HEK293 (cell line): ENCODE measurements around the gene PPP4C.
A peak's percentile ranks its signal among the peaks of the same experiment; 100 is the strongest.

Experiments used
- CTCF ChIA-PET: fragments of 350-600 bp; formaldehyde crosslinking; extraction: SDS; loops from one replicate; lab custom pipeline; 2021; ENCODE audit warnings: antibody characterized with exemption; lab: Yijun Ruan, JAX
- POLR2A ChIA-PET: fragments of 300-600 bp; formaldehyde crosslinking; extraction: SDS; loops from one replicate; lab custom pipeline; 2020; ENCODE audit warnings: antibody characterized with exemption, inconsistent platforms; lab: Yijun Ruan, JAX
- H3K27ac ChIP-seq: fragments of 200-500 bp; sonication (Bioruptor generic); 2 replicates; pipeline ENCODE4 v1.5.1; 2014; ENCODE audit warnings: low read depth, low read length, control low read depth, inconsistent platforms; ENCODE audit errors: extremely low read depth
- H3K36me3 ChIP-seq, 2 experiments: fragments of 200-500 bp in 1 of 2; sonication (Bioruptor generic) in 1 of 2; 1 replicate in 1 of 2; 2 replicates in 1 of 2; pipeline ENCODE4 v1.5.1; 2014 to 2017; ENCODE audit warnings: inconsistent platforms in 2 of 2, low read length in 2 of 2; ENCODE audit not compliant: control insufficient read depth in 2 of 2, insufficient read depth in 1 of 2
- H3K4me1 ChIP-seq: fragments of 200-500 bp; sonication (Bioruptor generic); 2 replicates; pipeline ENCODE4 v1.5.1; 2014; ENCODE audit warnings: mild to moderate bottlenecking, low read length, inconsistent platforms; ENCODE audit not compliant: control insufficient read depth, insufficient read depth
- H3K4me3 ChIP-seq: 2 replicates; pipeline ENCODE4 v1.5.1; 2011; ENCODE audit warnings: low read depth, mild to moderate bottlenecking, control low read depth, low read length, moderate library complexity
- H3K9me3 ChIP-seq: fragments of 200-500 bp; sonication (Bioruptor generic); 2 replicates; pipeline ENCODE4 v1.5.1; 2014; ENCODE audit warnings: low read depth, low read length, inconsistent platforms; ENCODE audit not compliant: control insufficient read depth, insufficient read depth
- BCL11B ChIP-seq: fragments of 450-650 bp; formaldehyde crosslinking; IDR thresholded peaks from 2 replicates; pipeline ENCODE4 v1.5.1; 2016; ENCODE audit warnings: low read depth, missing biosample characterization, missing genetic modification characterization
- HOXA7 ChIP-seq: sonication (generic); formaldehyde crosslinking; IDR thresholded peaks from 2 replicates; pipeline ENCODE4 v1.8.1; 2022; ENCODE audit warnings: missing genetic modification reagents, borderline replicate concordance
- IKZF3 ChIP-seq: fragments of 450-650 bp; IDR thresholded peaks from 2 replicates; pipeline ENCODE4 v1.5.0; 2018; ENCODE audit warnings: missing biosample characterization, mild to moderate bottlenecking, missing genetic modification characterization, moderate library complexity
- KLF8 ChIP-seq: fragments of 450-650 bp; formaldehyde crosslinking; IDR thresholded peaks from 2 replicates; pipeline ENCODE4 v1.5.1; 2016; ENCODE audit warnings: missing biosample characterization, missing genetic modification characterization
- OVOL3 ChIP-seq: fragments of 450-650 bp; formaldehyde crosslinking; IDR thresholded peaks from 2 replicates; pipeline ENCODE4 v1.5.1; 2016; ENCODE audit warnings: missing biosample characterization, missing genetic modification characterization
- SALL2 ChIP-seq: fragments of 450-650 bp; formaldehyde crosslinking; IDR thresholded peaks from 2 replicates; pipeline ENCODE4 v1.5.0; 2017; ENCODE audit warnings: missing biosample characterization, mild to moderate bottlenecking, missing genetic modification characterization, borderline replicate concordance
- SETDB1 ChIP-seq: IDR thresholded peaks from one replicate; pipeline ENCODE4 v1.6.1; 2017; ENCODE audit warnings: mild to moderate bottlenecking, low read length, moderate library complexity, mixed read lengths; ENCODE audit not compliant: insufficient read length
- TRIM28 ChIP-seq: IDR thresholded peaks from 2 replicates; pipeline ENCODE4 v1.6.1; 2011; ENCODE audit warnings: low read length, control low read depth, borderline replicate concordance
- ZBTB1 ChIP-seq: fragments of 450-650 bp; formaldehyde crosslinking; IDR thresholded peaks from 2 replicates; pipeline ENCODE4 v1.5.1; 2016; ENCODE audit warnings: missing biosample characterization, missing genetic modification characterization
- ZBTB17 ChIP-seq: fragments of 450-650 bp; formaldehyde crosslinking; IDR thresholded peaks from 2 replicates; pipeline ENCODE4 v1.5.1; 2016; ENCODE audit warnings: missing biosample characterization, missing genetic modification characterization
- ZNF114 ChIP-seq: fragments of 450-650 bp; formaldehyde crosslinking; IDR thresholded peaks from 2 replicates; pipeline ENCODE4 v1.5.0; 2017; ENCODE audit warnings: missing biosample characterization, missing genetic modification characterization
- ZNF140 ChIP-seq: fragments of 450-650 bp; formaldehyde crosslinking; IDR thresholded peaks from 2 replicates; pipeline ENCODE4 v1.5.1; 2016; ENCODE audit warnings: missing biosample characterization, missing genetic modification characterization
- ZNF19 ChIP-seq: fragments of 450-650 bp; formaldehyde crosslinking; IDR thresholded peaks from 2 replicates; pipeline ENCODE4; 2016; ENCODE audit warnings: missing biosample characterization, missing genetic modification characterization, low read depth
- ZNF239 ChIP-seq: fragments of 450-650 bp; formaldehyde crosslinking; IDR thresholded peaks from 2 replicates; pipeline ENCODE4 v1.5.1; 2016; ENCODE audit warnings: missing biosample characterization, missing genetic modification characterization
- ZNF302 ChIP-seq: fragments of 450-650 bp; formaldehyde crosslinking; IDR thresholded peaks from 2 replicates; pipeline ENCODE4 v1.5.1; 2016; ENCODE audit warnings: missing biosample characterization, missing genetic modification characterization, low read depth
- ZNF433 ChIP-seq: fragments of 450-650 bp; formaldehyde crosslinking; IDR thresholded peaks from 2 replicates; pipeline ENCODE4 v1.5.1; 2016; ENCODE audit warnings: missing biosample characterization, missing genetic modification characterization, low read depth
- ZNF473 ChIP-seq: fragments of 450-650 bp; formaldehyde crosslinking; IDR thresholded peaks from 2 replicates; pipeline ENCODE4 v1.5.1; 2017; ENCODE audit warnings: missing biosample characterization, missing genetic modification characterization
- ZNF48 ChIP-seq: fragments of 450-650 bp; formaldehyde crosslinking; IDR thresholded peaks from 2 replicates; pipeline ENCODE4 v1.5.1; 2016; ENCODE audit warnings: missing biosample characterization, missing genetic modification characterization
- ZNF558 ChIP-seq: fragments of 450-650 bp; formaldehyde crosslinking; IDR thresholded peaks from 2 replicates; pipeline ENCODE4 v1.5.1; 2016; ENCODE audit warnings: missing biosample characterization, missing genetic modification characterization
- ZNF585B ChIP-seq: fragments of 450-650 bp; formaldehyde crosslinking; IDR thresholded peaks from 2 replicates; pipeline ENCODE4 v1.5.1; 2016; ENCODE audit warnings: missing biosample characterization, missing genetic modification characterization
- ZNF658 ChIP-seq: fragments of 450-650 bp; formaldehyde crosslinking; IDR thresholded peaks from 2 replicates; pipeline ENCODE4; 2016; ENCODE audit warnings: missing biosample characterization, missing genetic modification characterization
- ZNF677 ChIP-seq: fragments of 450-650 bp; IDR thresholded peaks from 2 replicates; pipeline ENCODE4 v1.5.0; 2018; ENCODE audit warnings: missing biosample characterization, mild to moderate bottlenecking, missing genetic modification characterization, moderate library complexity
- ZNF791 ChIP-seq: fragments of 450-650 bp; formaldehyde crosslinking; IDR thresholded peaks from 2 replicates; pipeline ENCODE4 v1.5.1; 2016; ENCODE audit warnings: missing biosample characterization, missing genetic modification characterization
- ZNF792 ChIP-seq: fragments of 450-650 bp; formaldehyde crosslinking; IDR thresholded peaks from 2 replicates; pipeline ENCODE4 v1.5.1; 2016; ENCODE audit warnings: missing biosample characterization, missing genetic modification characterization
- ZNF843 ChIP-seq: fragments of 450-650 bp; formaldehyde crosslinking; IDR thresholded peaks from 2 replicates; pipeline ENCODE4 v1.5.1; 2016; ENCODE audit warnings: missing biosample characterization, missing genetic modification characterization
- ZSCAN16 ChIP-seq: fragments of 450-650 bp; formaldehyde crosslinking; IDR thresholded peaks from 2 replicates; pipeline ENCODE4 v1.5.1; 2016; ENCODE audit warnings: missing biosample characterization, missing genetic modification characterization
- ZSCAN30 ChIP-seq: fragments of 450-650 bp; IDR thresholded peaks from 2 replicates; pipeline ENCODE4 v1.5.1; 2018; ENCODE audit warnings: missing biosample characterization, mild to moderate bottlenecking, missing genetic modification characterization, moderate library complexity
- TF ChIP-seq, protein P1 (sequence below): fragments of 450-650 bp; formaldehyde crosslinking; IDR thresholded peaks from 2 replicates; pipeline ENCODE4 v1.5.1; 2016; ENCODE audit warnings: missing biosample characterization, missing genetic modification characterization
- TF ChIP-seq, protein P2 (sequence below): fragments of 450-650 bp; formaldehyde crosslinking; IDR thresholded peaks from 2 replicates; pipeline ENCODE4 v1.5.1; 2016; ENCODE audit warnings: missing biosample characterization, missing genetic modification characterization
- TF ChIP-seq, protein P3 (sequence below): fragments of 450-650 bp; formaldehyde crosslinking; IDR thresholded peaks from 2 replicates; pipeline ENCODE4 v1.5.1; 2016; ENCODE audit warnings: missing biosample characterization, missing genetic modification characterization
- TF ChIP-seq, protein P4 (sequence below): fragments of 450-650 bp; formaldehyde crosslinking; IDR thresholded peaks from 2 replicates; pipeline ENCODE4 v1.5.1; 2016; ENCODE audit warnings: missing biosample characterization, missing genetic modification characterization
- TF ChIP-seq, protein P5 (sequence below): fragments of 450-650 bp; formaldehyde crosslinking; IDR thresholded peaks from 2 replicates; pipeline ENCODE4 v1.5.1; 2016; ENCODE audit warnings: missing biosample characterization, missing genetic modification characterization

PPP4C gene

DNA sequence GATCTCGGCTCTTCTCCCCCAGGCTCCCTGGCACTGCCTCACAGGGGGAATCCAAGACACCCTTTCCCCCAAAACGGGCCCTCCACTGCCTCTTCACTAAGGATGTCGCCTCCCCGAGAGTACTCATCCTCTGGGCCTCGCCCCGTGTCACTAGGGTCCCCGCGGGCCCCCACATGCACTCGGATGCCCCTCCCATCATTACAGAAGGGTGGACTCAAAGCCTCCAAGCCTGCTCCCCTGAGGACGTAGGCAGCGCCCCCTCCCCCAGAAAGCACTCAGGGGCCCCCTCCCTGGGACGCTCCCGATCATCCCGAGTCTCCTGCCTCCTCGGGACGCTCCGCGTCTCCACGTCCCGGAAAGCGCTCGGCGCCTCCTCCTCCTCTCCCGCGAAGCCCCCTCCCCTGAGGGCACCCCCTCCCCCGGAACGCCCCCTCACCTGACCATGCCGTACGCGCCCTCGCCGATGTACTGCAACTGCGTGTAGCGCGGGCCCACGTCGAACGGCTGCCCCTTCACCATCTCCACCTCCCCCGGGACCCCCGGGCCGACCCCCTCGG is 46.9 kb downstream of the PPP4C start:
- Histone ChIP-seq H3K4me1 (no peaks in the 10 kb centered on the region; the same call in 1 of the 2 replicates), H3K36me3 (peaks cover 6 to 37% of the 10 kb centered on the region in 2 experiments; a peak in 2 of 3 replicates), H3K4me3 (peak overlapping the region; percentile 75), H3K27ac (peak overlapping the region; percentile 51; the same call in 1 of the 2 replicates), H3K9me3 (no peaks in the 10 kb centered on the region)
- POLR2A ChIA-PET: interaction anchor here (0.6 to 1.7 kb wide), 3 partner anchors 32 to 59 kb away, joined by 3 to 5 read pairs (median 5); partner anchors contain the start of gene ALDOA
- CTCF ChIA-PET: interaction anchor here (2.5 kb wide), 1 partner anchor 10 kb away, joined by 20 read pairs; the partner anchor contains the start of gene GDPD3
- TF ChIP-seq ZNF140 (tag by site-specific recombination) (no peak), ZNF677 (no peak), ZNF239 (tag by site-specific recombination) (no peak), ZNF114 (no peak), ZNF791 (no peak), SETDB1 (no peak), ZSCAN30 (no peak), ZNF658 (tag by site-specific recombination) (no peak), ZNF19 (tag by site-specific recombination) (no peak), SALL2 (tag by site-specific recombination) (no peak), ZBTB1 (no peak), ZBTB17 (tag by site-specific recombination) (no peak), ZNF792 (tag by site-specific recombination) (no peak), BCL11B (tag by site-specific recombination) (no peak), ZNF433 (tag by site-specific recombination) (no peak), ZNF302 (no peak), ZNF843 (tag by site-specific recombination) (no peak), OVOL3 (tag by site-specific recombination) (no peak), IKZF3 (tag by site-specific recombination) (peak; percentile 41; the same call in 1 of the 2 replicates), ZNF48 (tag by site-specific recombination) (no peak), ZNF473 (tag by site-specific recombination) (no peak), HOXA7 (CRISPR knock-in tag) (no peak), ZNF585B (tag by site-specific recombination) (no peak), ZSCAN16 (tag by site-specific recombination) (no peak), ZNF558 (tag by site-specific recombination) (no peak), TRIM28 (no peak), KLF8 (tag by site-specific recombination) (no peak; the same call in 1 of the 2 replicates)
- TF ChIP-seq, protein P1, sequence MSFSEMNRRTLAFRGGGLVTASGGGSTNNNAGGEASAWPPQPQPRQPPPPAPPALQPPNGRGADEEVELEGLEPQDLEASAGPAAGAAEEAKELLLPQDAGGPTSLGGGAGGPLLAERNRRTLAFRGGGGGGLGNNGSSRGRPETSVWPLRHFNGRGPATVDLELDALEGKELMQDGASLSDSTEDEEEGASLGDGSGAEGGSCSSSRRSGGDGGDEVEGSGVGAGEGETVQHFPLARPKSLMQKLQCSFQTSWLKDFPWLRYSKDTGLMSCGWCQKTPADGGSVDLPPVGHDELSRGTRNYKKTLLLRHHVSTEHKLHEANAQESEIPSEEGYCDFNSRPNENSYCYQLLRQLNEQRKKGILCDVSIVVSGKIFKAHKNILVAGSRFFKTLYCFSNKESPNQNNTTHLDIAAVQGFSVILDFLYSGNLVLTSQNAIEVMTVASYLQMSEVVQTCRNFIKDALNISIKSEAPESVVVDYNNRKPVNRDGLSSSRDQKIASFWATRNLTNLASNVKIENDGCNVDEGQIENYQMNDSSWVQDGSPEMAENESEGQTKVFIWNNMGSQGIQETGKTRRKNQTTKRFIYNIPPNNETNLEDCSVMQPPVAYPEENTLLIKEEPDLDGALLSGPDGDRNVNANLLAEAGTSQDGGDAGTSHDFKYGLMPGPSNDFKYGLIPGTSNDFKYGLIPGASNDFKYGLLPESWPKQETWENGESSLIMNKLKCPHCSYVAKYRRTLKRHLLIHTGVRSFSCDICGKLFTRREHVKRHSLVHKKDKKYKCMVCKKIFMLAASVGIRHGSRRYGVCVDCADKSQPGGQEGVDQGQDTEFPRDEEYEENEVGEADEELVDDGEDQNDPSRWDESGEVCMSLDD (tag by site-specific recombination): 0 out of 2 replicates have a peak, but pooled peaks have one; percentile 51
- TF ChIP-seq, protein P2, sequence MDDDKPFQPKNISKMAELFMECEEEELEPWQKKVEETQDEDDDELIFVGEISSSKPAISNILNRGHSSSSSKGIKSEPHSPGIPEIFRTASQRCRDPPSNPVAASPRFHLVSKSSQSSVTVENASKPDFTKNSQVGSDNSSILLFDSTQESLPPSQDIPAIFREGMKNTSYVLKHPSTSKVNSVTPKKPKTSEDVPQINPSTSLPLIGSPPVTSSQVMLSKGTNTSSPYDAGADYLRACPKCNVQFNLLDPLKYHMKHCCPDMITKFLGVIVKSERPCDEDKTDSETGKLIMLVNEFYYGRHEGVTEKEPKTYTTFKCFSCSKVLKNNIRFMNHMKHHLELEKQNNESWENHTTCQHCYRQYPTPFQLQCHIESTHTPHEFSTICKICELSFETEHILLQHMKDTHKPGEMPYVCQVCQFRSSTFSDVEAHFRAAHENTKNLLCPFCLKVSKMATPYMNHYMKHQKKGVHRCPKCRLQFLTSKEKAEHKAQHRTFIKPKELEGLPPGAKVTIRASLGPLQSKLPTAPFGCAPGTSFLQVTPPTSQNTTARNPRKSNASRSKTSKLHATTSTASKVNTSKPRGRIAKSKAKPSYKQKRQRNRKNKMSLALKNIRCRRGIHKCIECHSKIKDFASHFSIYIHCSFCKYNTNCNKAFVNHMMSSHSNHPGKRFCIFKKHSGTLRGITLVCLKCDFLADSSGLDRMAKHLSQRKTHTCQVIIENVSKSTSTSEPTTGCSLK: no peak
- TF ChIP-seq, protein P3, sequence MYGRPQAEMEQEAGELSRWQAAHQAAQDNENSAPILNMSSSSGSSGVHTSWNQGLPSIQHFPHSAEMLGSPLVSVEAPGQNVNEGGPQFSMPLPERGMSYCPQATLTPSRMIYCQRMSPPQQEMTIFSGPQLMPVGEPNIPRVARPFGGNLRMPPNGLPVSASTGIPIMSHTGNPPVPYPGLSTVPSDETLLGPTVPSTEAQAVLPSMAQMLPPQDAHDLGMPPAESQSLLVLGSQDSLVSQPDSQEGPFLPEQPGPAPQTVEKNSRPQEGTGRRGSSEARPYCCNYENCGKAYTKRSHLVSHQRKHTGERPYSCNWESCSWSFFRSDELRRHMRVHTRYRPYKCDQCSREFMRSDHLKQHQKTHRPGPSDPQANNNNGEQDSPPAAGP (tag by site-specific recombination): no peak; the same call in 1 of the 2 replicates
- TF ChIP-seq, protein P4, sequence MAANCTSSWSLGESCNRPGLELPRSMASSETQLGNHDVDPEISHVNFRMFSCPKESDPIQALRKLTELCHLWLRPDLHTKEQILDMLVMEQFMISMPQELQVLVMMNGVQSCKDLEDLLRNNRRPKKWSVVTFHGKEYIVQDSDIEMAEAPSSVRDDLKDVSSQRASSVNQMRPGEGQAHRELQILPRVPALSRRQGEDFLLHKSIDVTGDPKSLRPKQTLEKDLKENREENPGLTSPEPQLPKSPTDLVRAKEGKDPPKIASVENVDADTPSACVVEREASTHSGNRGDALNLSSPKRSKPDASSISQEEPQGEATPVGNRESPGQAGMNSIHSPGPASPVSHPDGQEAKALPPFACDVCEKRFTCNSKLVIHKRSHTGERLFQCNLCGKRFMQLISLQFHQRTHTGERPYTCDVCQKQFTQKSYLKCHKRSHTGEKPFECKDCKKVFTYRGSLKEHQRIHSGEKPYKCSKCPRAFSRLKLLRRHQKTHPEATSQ: no peak
- TF ChIP-seq, protein P5, sequence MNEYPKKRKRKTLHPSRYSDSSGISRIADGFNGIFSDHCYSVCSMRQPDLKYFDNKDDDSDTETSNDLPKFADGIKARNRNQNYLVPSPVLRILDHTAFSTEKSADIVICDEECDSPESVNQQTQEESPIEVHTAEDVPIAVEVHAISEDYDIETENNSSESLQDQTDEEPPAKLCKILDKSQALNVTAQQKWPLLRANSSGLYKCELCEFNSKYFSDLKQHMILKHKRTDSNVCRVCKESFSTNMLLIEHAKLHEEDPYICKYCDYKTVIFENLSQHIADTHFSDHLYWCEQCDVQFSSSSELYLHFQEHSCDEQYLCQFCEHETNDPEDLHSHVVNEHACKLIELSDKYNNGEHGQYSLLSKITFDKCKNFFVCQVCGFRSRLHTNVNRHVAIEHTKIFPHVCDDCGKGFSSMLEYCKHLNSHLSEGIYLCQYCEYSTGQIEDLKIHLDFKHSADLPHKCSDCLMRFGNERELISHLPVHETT (tag by site-specific recombination): no peak
